ENCODE results near the gene PTH1R.

GRCh38 chr3:46916278-46916677 is 38.8 kb downstream of the PTH1R start:
- TF ChIP-seq, protein P1, sequence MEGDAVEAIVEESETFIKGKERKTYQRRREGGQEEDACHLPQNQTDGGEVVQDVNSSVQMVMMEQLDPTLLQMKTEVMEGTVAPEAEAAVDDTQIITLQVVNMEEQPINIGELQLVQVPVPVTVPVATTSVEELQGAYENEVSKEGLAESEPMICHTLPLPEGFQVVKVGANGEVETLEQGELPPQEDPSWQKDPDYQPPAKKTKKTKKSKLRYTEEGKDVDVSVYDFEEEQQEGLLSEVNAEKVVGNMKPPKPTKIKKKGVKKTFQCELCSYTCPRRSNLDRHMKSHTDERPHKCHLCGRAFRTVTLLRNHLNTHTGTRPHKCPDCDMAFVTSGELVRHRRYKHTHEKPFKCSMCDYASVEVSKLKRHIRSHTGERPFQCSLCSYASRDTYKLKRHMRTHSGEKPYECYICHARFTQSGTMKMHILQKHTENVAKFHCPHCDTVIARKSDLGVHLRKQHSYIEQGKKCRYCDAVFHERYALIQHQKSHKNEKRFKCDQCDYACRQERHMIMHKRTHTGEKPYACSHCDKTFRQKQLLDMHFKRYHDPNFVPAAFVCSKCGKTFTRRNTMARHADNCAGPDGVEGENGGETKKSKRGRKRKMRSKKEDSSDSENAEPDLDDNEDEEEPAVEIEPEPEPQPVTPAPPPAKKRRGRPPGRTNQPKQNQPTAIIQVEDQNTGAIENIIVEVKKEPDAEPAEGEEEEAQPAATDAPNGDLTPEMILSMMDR (IDR thresholded peaks at IDR 0.05) = no peak
- TF ChIP-seq POLR2A (IDR thresholded peaks at IDR 0.05) = no peak

All from testis (tissue), 2 donors.